ENCODE data around the gene SLC15A5.

Gene SLC15A5, protein sequence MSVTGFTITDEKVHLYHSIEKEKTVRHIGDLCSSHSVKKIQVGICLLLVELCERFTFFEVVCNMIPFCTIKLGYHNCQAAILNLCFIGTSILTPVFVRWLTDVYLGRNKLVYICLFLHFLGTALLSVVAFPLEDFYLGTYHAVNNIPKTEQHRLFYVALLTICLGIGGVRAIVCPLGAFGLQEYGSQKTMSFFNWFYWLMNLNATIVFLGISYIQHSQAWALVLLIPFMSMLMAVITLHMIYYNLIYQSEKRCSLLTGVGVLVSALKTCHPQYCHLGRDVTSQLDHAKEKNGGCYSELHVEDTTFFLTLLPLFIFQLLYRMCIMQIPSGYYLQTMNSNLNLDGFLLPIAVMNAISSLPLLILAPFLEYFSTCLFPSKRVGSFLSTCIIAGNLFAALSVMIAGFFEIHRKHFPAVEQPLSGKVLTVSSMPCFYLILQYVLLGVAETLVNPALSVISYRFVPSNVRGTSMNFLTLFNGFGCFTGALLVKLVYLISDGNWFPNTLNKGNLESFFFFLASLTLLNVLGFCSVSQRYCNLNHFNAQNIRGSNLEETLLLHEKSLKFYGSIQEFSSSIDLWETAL

DNA sequence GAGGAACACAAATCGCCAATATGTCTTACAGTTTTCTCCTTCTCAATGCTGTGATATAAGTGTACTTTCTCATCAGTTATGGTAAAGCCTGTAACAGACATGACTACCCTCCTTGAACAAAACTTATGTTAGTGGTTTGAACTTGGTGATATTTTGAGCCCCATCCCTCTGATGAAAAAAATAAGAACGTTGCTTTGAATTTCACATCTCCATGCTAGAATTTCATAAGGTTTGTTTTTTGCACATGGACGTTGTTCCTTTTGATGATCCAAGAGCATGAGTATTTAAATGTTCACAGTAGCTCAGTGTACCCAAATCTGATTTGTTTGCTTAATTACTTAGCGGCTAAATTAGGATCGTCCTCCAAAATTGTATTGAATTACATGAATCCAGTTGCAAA, at the start of gene SLC15A5:
Gene SLC15A5 (minus strand): TSS at position 101 of the 400 bp plus-strand sequence. CDS start 0 bp downstream, at position 101.
- DNase-seq: no peak

- no peak for DNase-seq
These were observed 47.9 kb upstream of the SLC15A5 start for GRCh38 chr12:16325426-16325825.

- DNase-seq: no peak
These were observed 47.3 kb upstream of the SLC15A5 start for GRCh38 chr12:16324772-16325171.

- DNase-seq: no peak
These were observed 46.8 kb upstream of the SLC15A5 start for GRCh38 chr12:16324272-16324671.

DNA sequence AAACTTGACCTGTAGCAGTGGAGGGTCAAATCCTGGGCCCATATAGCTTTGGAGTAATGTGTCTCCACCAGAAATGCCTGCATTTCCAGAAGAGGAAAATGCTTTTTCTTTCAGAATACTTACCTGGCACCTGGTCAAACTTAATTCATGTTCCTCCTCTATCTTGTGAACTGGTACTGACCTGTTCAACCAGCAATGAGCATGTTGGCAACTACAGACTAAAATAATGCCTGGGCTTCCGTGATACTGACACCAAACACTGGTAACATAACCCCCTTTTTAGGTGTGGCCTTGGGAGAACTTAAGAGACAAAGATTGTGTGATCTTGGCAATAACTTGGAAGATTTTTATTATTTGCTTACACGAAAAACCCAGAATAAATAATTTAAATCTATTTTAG, 46.2 kb upstream of the SLC15A5 start:
- no peak for DNase-seq

DNA sequence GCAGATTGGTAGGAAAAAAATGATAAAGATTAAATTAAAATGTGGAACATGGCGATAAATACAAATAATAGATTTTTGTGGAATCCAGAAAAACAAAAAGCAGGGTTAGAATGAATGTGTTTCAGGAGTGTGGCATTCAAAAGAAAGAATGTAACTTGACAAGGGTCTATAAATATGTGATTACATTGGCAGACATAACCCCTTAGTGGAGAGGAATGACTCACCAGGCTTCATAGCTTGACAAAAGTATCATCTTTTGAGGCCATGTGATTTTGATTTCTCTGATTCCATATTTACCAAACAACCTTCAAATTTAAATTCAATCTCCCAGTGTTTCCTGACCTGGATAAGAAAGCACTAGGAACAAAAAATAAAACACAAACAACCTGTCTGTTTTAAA, 45.5 kb upstream of the SLC15A5 start:
- DNase-seq: no peak

DNA sequence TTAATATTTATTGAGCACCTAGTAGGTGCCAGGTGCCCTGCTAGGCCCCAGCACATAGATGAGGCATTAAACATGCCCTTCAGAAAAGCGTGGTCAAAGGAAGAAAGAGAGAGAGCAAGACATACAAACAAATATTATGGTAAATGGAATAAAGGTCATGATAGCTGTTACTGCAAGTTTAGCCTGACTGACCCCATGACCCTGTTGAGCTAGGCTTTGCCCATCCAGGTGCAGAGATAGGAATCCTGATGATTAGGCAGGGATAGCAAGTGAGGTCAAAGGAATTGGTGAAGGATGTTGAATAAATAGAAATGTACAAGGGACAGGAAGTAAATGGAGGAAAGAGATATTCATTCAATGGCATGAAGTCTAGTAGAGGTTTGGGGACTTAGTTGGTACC, 33.4 kb upstream of the SLC15A5 start:
- DNase-seq: no peak

- no peak for DNase-seq
These were observed 30.5 kb upstream of the SLC15A5 start for GRCh38 chr12:16307856-16308475.

DNA sequence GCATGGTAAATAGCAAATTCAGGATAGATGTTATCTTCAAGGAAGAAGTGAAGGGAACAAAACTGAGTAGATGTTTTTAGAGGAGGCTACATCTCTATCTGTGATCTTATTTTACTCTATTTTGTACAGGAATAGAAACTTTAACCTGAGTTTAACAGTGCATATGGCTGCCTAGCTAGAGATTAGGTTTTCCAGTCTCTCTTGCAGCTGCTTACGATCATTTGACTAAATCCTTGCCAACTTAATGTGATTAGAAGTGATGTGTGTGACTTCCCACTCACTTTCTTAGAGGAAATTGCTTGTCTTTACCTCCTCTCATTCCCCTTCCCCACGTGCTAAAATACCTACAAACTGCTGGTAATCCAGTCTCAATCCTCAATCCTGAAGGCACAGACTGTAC, 26.5 kb upstream of the SLC15A5 start:
- DNase-seq: no peak

GRCh38 chr12:16300736-16301135, 23.3 kb upstream of the SLC15A5 start:
- no peak for DNase-seq

- DNase-seq: no peak
These were observed 22.6 kb upstream of the SLC15A5 start for GRCh38 chr12:16300122-16300521.

- DNase-seq: no peak
These were observed 21.9 kb upstream of the SLC15A5 start for GRCh38 chr12:16299403-16299802.

- no peak for DNase-seq
These were observed 20.0 kb upstream of the SLC15A5 start for GRCh38 chr12:16297521-16297920.

DNA sequence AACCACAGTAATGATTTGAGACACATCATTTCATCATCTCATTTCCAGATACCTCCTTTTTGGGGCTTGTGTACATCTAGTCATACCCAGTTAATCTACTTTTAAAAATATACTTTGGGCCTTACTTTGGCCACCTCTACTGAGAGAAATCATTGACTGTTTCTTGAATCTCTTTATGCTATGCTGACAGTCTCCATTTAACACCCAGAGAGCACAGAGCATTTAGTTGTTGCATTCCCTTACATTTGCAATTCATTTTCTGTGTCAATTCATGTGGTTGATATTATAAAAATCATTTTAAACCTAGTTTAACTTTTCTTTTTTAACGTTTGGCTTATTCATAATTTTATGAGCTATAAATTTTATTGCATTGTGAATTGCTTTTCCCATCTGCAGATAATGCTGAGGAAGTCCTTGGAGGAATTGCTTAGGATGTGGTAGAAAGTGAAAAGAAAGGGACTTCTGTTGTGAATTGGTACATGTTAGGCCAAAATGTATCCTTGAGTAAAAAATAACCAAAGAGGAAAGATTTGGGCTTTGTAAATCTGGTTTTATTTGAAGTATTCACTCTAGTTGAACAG, 17.0 kb upstream of the SLC15A5 start:
- DNase-seq: no peak

GRCh38 chr12:16291032-16291431, 13.5 kb upstream of the SLC15A5 start:
- no peak for DNase-seq

DNA sequence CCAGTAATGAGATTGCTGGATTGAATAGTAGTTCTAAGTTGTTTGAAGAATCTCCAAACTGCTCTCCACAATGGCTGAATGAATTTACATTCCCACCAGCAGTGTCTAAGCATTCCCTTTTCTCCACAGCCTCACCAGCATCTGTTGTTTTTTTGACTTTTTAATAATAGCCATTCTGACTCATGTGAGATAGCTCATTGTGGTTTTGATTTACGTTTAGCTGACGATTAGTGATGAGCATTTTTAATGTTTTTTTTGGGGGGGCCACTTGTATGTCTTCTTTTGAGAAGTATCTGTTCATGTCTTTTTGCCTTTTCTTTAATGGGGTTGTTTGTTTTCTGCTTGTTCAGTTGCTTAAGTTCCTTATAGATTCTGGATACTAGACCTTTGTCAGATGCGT, 8.1 kb upstream of the SLC15A5 start:
- DNase-seq: no peak

DNA sequence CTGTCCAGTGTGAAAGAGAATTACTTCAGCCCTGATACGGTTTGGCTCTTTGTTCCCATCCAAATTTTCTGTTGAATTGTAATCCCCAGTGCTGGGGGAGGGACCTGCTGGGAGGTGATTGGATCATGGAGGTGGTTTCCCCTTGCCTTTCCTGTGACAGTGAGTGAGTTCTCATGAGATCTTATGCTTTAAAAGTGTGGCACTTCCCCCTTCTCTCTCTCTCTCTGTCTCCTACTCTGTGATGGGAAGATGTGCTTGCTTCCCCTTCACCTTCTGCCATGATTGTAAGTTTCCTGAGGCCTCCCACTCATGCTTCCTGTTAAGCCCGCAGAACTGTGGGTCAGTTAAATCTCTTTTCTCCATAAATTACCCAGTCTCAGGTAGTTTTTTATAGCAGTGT, 5.5 kb upstream of the SLC15A5 start:
- DNase-seq: no peak

- DNase-seq: no peak
These were observed 4.6 kb upstream of the SLC15A5 start for GRCh38 chr12:16282081-16282480.

- no peak for DNase-seq
These were observed 3.7 kb upstream of the SLC15A5 start for GRCh38 chr12:16281157-16281556.

DNA sequence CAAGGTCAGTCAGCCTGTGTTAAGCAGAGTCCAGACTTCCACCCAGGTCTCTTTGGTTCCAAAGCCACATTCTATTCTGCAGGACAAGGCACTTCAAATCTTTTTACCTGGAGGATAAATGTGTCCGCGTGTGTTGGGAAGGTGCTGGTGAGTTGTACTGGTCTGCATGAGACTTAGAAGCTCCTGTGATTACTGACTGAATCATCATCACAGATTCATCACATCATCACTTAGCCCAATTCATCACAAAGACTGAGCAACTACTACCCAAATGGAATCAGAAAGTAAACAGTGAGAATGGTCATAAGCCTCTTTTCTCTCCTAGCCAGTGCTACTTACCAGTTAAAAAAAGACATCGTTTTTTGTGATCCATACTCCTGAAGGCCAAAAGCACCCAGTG, 5.3 kb downstream of the SLC15A5 start:
- no peak for DNase-seq

DNA sequence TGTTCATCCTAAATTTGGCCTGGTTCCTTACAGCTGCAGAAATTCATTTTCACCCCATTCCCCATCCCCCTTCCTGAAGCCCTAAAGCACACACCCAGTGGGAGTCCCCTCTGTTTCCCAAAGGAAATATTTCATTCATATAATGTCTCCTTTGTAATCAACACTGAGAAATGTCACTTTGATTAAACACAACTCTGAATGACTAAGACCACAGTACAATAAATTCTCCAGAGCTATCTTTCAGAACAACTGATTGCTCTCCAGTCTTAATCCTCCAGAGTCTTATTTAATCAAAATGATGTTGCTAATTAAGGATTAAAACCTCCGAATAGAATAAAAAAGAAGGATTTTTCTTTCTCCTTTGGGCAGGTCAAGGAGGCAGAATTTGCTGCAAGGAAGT, 6.4 kb downstream of the SLC15A5 start:
- no peak for DNase-seq

- DNase-seq: no peak
These were observed 7.5 kb downstream of the SLC15A5 start for GRCh38 chr12:16269946-16270345.

GRCh38 chr12:16266085-16266484, 11.4 kb downstream of the SLC15A5 start:
- DNase-seq: no peak

DNA sequence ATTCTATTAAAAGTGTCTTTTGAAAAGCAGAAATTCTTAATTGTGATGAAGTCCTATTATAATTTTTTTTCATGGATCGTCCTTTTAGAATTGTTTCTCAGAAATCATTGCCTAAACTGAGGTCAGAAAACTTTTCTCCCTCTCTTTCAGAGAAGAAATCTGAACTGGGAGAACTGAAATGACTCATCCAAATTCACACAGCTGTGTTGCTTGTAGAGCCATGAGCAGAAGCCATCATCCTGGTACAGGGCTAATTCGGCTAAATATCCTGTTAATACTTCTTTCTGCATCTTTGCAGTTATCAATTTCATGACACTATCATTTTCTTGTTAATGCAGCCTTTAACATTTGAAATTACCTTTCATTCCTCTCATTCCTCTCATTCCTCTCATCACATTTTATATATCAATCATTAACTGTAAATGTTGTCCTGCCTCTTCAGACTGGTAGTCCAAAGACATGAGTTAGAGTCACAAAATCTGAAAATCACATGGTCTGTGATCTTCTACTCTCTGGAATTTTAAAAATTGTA, 15.5 kb downstream of the SLC15A5 start:
- no peak for DNase-seq

Data from NCI-H526 treated with DMSO at 0.1 percent for 48 hours (cell line).